HG03442 (cell line): ENCODE data around the gene TMEM89.

ENCODE experiments used
- ATAC-seq: cut with Tn5 transposase; IDR thresholded peaks from one replicate; pipeline ENCODE4 v1.9.1; 2021; ENCODE audit warnings: mild to moderate bottlenecking, moderate library complexity; ENCODE audit not compliant: unreplicated experiment

TMEM89 gene

GRCh38 chr3:48642605-48643004, 21.0 kb upstream of the TMEM89 start:
- ATAC-seq, result no peak

GRCh38 chr3:48641396-48641795, 19.8 kb upstream of the TMEM89 start:
- no peak for ATAC-seq

GRCh38 chr3:48639944-48640606, 18.5 kb upstream of the TMEM89 start:
- no peak for ATAC-seq

GRCh38 chr3:48637305-48637704, 15.7 kb upstream of the TMEM89 start:
- no peak for ATAC-seq

GRCh38 chr3:48636149-48636655, 14.6 kb upstream of the TMEM89 start:
- no peak for ATAC-seq

- peak; percentile 89 for ATAC-seq
Observed at GRCh38 chr3:48635222-48636021, 13.9 kb upstream of the TMEM89 start, which contains the start of gene SLC26A6. Gene SLC26A6, minus strand, starts transcription at chr3:48635461. Its CDS starts 68 bp downstream, at chr3:48635393.

GRCh38 chr3:48634661-48635221, 13.2 kb upstream of the TMEM89 start:
- peak; percentile 15 for ATAC-seq

- no peak for ATAC-seq
Observed at GRCh38 chr3:48633743-48634142, 12.2 kb upstream of the TMEM89 start.

GRCh38 chr3:48633256-48633655, 11.7 kb upstream of the TMEM89 start:
- no peak for ATAC-seq

GRCh38 chr3:48631516-48632448, 10.2 kb upstream of the TMEM89 start:
- no peak for ATAC-seq

GRCh38 chr3:48630833-48631232, 9.3 kb upstream of the TMEM89 start:
- no peak for ATAC-seq

- no peak for ATAC-seq
Observed at GRCh38 chr3:48630407-48630806, 8.8 kb upstream of the TMEM89 start.

- ATAC-seq, result no peak
Observed at GRCh38 chr3:48629894-48630293, 8.3 kb upstream of the TMEM89 start.

GRCh38 chr3:48628277-48629017, 6.9 kb upstream of the TMEM89 start:
- no peak for ATAC-seq

- ATAC-seq, result no peak
Observed at GRCh38 chr3:48625600-48625999, 4.0 kb upstream of the TMEM89 start.

GRCh38 chr3:48624767-48625166, 3.2 kb upstream of the TMEM89 start:
- ATAC-seq, result no peak

- no peak for ATAC-seq
Observed at GRCh38 chr3:48623851-48624547, 2.4 kb upstream of the TMEM89 start.

- no peak for ATAC-seq
Observed at GRCh38 chr3:48619541-48620524, 1.7 kb downstream of the TMEM89 start.
